ENCODE results near the gene KRTAP10-4. TPM values are rescaled to one million over a fixed set of nuclear protein-coding genes. Genes with fewer than 3 reads are reported as not detected.

The KRTAP10-4 gene
- total and polyA plus RNA-seq, 7 donors: not detected

GRCh38 chr21:44582055-44582454 is 8.5 kb downstream of the KRTAP10-4 start:
- ATAC-seq: no peak
- no peak for DNase-seq
- Histone ChIP-seq H3K9me3 (peaks cover 9% of the 10 kb centered on the region), H3K27ac (no peak overlapping the region), H3K27me3 (ENCODE audit: insufficient read depth in 3 of 3, low read length in 2 of 3) (peaks cover 7 to 46% (median 16%) of the 10 kb centered on the region in 3 donors), H3K36me3 (ENCODE audit: insufficient read depth in 1 of 2, low read depth in 1 of 2) (no peaks in the 10 kb centered on the region), H3K4me1 (no peaks in the 10 kb centered on the region), H3K4me3 (no peak overlapping the region)
- TF ChIP-seq CTCF (IDR thresholded peaks at IDR 0.05): no peak
- WGBS, 3 donors: 77 to 82% (median 81%) methylated on average over 15 of the region's 15 CpGs
- intact Hi-C loops (cut with DNase I): no loop called here

- H3K4me1 ChIP-seq: no peaks in the 10 kb centered on the region
- 9 to 17% (median 13%) methylated on average over 11 of the region's 11 CpGs for WGBS, 3 donors
- intact Hi-C loops (cut with DNase I): no loop called here
- peaks cover 7 to 45% (median 13%) of the 10 kb centered on the region in 3 donors for H3K27me3 ChIP-seq (ENCODE audit: insufficient read depth in 3 of 3, low read length in 2 of 3)
- H3K9me3 ChIP-seq: peaks cover 4% of the 10 kb centered on the region
- no peaks in the 10 kb centered on the region for H3K36me3 ChIP-seq (ENCODE audit: insufficient read depth in 1 of 2, low read depth in 1 of 2)
- DNase-seq (no peak), ATAC-seq (no peak)
- no peak overlapping the region for H3K27ac ChIP-seq
- no peak overlapping the region for H3K4me3 ChIP-seq
- TF ChIP-seq CTCF (IDR thresholded peaks at IDR 0.05): no peak
These were observed 9.7 kb downstream of the KRTAP10-4 start for GRCh38 chr21:44583089-44583799.

GRCh38 chr21:44583800-44584147 is 10.2 kb downstream of the KRTAP10-4 start:
- H3K27ac ChIP-seq: no peak overlapping the region
- no peak for TF ChIP-seq CTCF (IDR thresholded peaks at IDR 0.05)
- H3K4me1 ChIP-seq: no peaks in the 10 kb centered on the region
- DNase-seq (no peak), ATAC-seq (no peak)
- peaks cover 4% of the 10 kb centered on the region for H3K9me3 ChIP-seq
- 68 to 76% (median 69%) methylated on average over 6 of the region's 6 CpGs for WGBS, 3 donors
- no peak overlapping the region for H3K4me3 ChIP-seq
- peaks cover 7 to 40% (median 13%) of the 10 kb centered on the region in 3 donors for H3K27me3 ChIP-seq (ENCODE audit: insufficient read depth in 3 of 3, low read length in 2 of 3)
- intact Hi-C loops (cut with DNase I): no loop called here
- no peaks in the 10 kb centered on the region for H3K36me3 ChIP-seq (ENCODE audit: insufficient read depth in 1 of 2, low read depth in 1 of 2)

GRCh38 chr21:44585892-44586291 is 12.4 kb downstream of the KRTAP10-4 start:
- H3K27ac ChIP-seq: no peak overlapping the region
- intact Hi-C loops (cut with DNase I): no loop called here
- H3K36me3 ChIP-seq (ENCODE audit: insufficient read depth in 1 of 2, low read depth in 1 of 2): no peaks in the 10 kb centered on the region
- no peaks in the 10 kb centered on the region for H3K4me1 ChIP-seq
- peaks cover 4% of the 10 kb centered on the region for H3K9me3 ChIP-seq
- peaks cover 7 to 49% (median 20%) of the 10 kb centered on the region in 3 donors for H3K27me3 ChIP-seq (ENCODE audit: insufficient read depth in 3 of 3, low read length in 2 of 3)
- WGBS, 3 donors: 61 to 71% (median 68%) methylated on average over 3 of the region's 3 CpGs
- DNase-seq (no peak), ATAC-seq (no peak)
- H3K4me3 ChIP-seq: no peak overlapping the region
- no peak for TF ChIP-seq CTCF (IDR thresholded peaks at IDR 0.05)

GRCh38 chr21:44589094-44589493 is 15.6 kb downstream of the KRTAP10-4 start:
- intact Hi-C loops (cut with DNase I): no loop called here
- Histone ChIP-seq H3K27me3 (ENCODE audit: insufficient read depth in 3 of 3, low read length in 2 of 3) (peaks cover 3 to 43% (median 14%) of the 10 kb centered on the region in 3 donors), H3K4me1 (no peaks in the 10 kb centered on the region), H3K4me3 (no peak overlapping the region), H3K36me3 (ENCODE audit: insufficient read depth in 1 of 2, low read depth in 1 of 2) (no peaks in the 10 kb centered on the region), H3K9me3 (no peaks in the 10 kb centered on the region), H3K27ac (no peak overlapping the region)
- DNase-seq (no peak), ATAC-seq (no peak)
- WGBS, 3 donors: 94 to 95% (median 94%) methylated on average over 2 of the region's 2 CpGs
- no peak for TF ChIP-seq CTCF (IDR thresholded peaks at IDR 0.05)

Data from psoas muscle (tissue), 8 donors.